K562 (cell line): ENCODE measurements around the gene UNC80. TPM values are rescaled to one million over a fixed set of nuclear protein-coding genes. Genes with fewer than 3 reads are reported as not detected.

Experiments
- ATAC-seq: fragments of 200-7000 bp; cut with Tn5 transposase; 3 replicates; pipeline ENCODE4 v1.9.1; 2020; ENCODE audit warnings: moderate library complexity
- BruUV-seq: library from RNA; stranded (reverse); fragments of 400-500 nt; replicated peaks from 2 replicates; lab custom pipeline; 2021; lab: Mats Ljungman, UMichigan
- CTCF ChIA-PET: fragments of 300-600 bp; formaldehyde crosslinking; extraction: SDS; loops from one replicate; lab custom pipeline; 2021; ENCODE audit warnings: low intra/inter-chr PET ratio; lab: Yijun Ruan, JAX
- POLR2A ChIA-PET: fragments of 300-600, 350-650 bp; sonication (Branson Sonifier 250); formaldehyde crosslinking; extraction: SDS; loops from one replicate; lab custom pipeline; 2021; ENCODE audit warnings: antibody characterized with exemption, inconsistent platforms; lab: Yijun Ruan, JAX
- DNase-seq, 4 experiments: peaks; one replicate each; pipeline versions ENCODE4 v3.0.0 to v3.0.0-alpha.2; 2011 to 2018; ENCODE audit warnings: low spot score in 3 of 4, mixed read lengths in 3 of 4; ENCODE audit errors: extremely low read depth in 1 of 4
- FAIRE-seq: peaks from 2 replicates; lab custom pipeline; 2011; peaks lifted over from hg19 to GRCh38; lab: Jason Lieb, UNC
- H2AFZ ChIP-seq: 2 replicates; pipeline ENCODE4 v1.6.0; 2011; ENCODE audit warnings: low read depth, low read length, control low read depth, inconsistent platforms
- H3K27ac ChIP-seq: fragments of 200-600 bp; 3 replicates; pipeline ENCODE4 v1.8.0; 2011; ENCODE audit warnings: low read depth, mild to moderate bottlenecking, control low read depth, inconsistent platforms, low read length, moderate library complexity, mixed read lengths; ENCODE audit errors: extremely low read depth
- H3K27me3 ChIP-seq, 2 experiments: fragments of 300-600 bp in 1 of 2; 2 replicates in 1 of 2; 3 replicates in 1 of 2; pipeline versions ENCODE4 v1.6.0 to v1.8.0; 2011; ENCODE audit warnings: inconsistent platforms in 2 of 2, low read length in 2 of 2, mild to moderate bottlenecking in 1 of 2, mixed read lengths in 1 of 2, moderate library complexity in 1 of 2; ENCODE audit not compliant: control insufficient read depth in 2 of 2, insufficient read depth in 2 of 2
- H3K36me3 ChIP-seq: fragments of 300-600 bp; 3 replicates; pipeline ENCODE4 v1.8.0; 2011; ENCODE audit warnings: mild to moderate bottlenecking, low read length, inconsistent platforms; ENCODE audit not compliant: control insufficient read depth, insufficient read depth
- H3K4me1 ChIP-seq, 2 experiments: fragments of 200-600 bp in 1 of 2; replicated peaks in 1 of 2; 2 replicates in 1 of 2; 3 replicates in 1 of 2; pipeline versions ENCODE4 v1.5.1 to v1.8.0; 2011; ENCODE audit warnings: inconsistent platforms in 2 of 2, low read length in 2 of 2, mild to moderate bottlenecking in 1 of 2, mixed read lengths in 1 of 2, moderate library complexity in 1 of 2; ENCODE audit not compliant: control insufficient read depth in 2 of 2, insufficient read depth in 2 of 2
- H3K4me2 ChIP-seq: 2 replicates; pipeline ENCODE4 v1.6.1; 2011; ENCODE audit warnings: low read length, control low read depth, inconsistent platforms, mixed read lengths; ENCODE audit not compliant: insufficient read depth
- H3K4me3 ChIP-seq: fragments of 200-600 bp; sonication (generic), shearing (Covaris generic); 2 replicates; pipeline ENCODE4 v1.5.1; 2016; ENCODE audit warnings: control low read depth, inconsistent platforms
- H3K79me2 ChIP-seq: fragments of 200-600 bp; 3 replicates; pipeline ENCODE4 v1.8.0; 2011; ENCODE audit warnings: low read length, inconsistent platforms; ENCODE audit not compliant: control insufficient read depth, insufficient read depth
- H3K9ac ChIP-seq, 2 experiments: 2 replicates each; pipeline versions ENCODE4 v1.6.0 to v1.6.1; 2011; ENCODE audit warnings: low read depth in 2 of 2, low read length in 2 of 2, control low read depth in 1 of 2, inconsistent platforms in 1 of 2, mild to moderate bottlenecking in 1 of 2, mixed read lengths in 1 of 2; ENCODE audit not compliant: insufficient read depth in 1 of 2
- H3K9me1 ChIP-seq: one replicate; pipeline ENCODE4 v1.6.0; 2011; ENCODE audit warnings: inconsistent platforms, mild to moderate bottlenecking, low read length, moderate library complexity; ENCODE audit not compliant: control insufficient read depth, insufficient read depth
- H3K9me3 ChIP-seq: replicated peaks from 2 replicates; pipeline ENCODE4 v1.5.1; 2011; ENCODE audit warnings: low read depth, low read length, inconsistent platforms; ENCODE audit not compliant: control insufficient read depth, insufficient read depth
- H4K20me1 ChIP-seq: replicated peaks from 2 replicates; pipeline ENCODE4 v1.6.1; 2011; ENCODE audit warnings: low read length, inconsistent platforms, mixed read lengths; ENCODE audit not compliant: control insufficient read depth, insufficient read depth
- CEBPB ChIP-seq: fragments of 450-650 bp; IDR thresholded peaks from 2 replicates; pipeline ENCODE4 v1.6.1; 2016; ENCODE audit warnings: missing genetic modification characterization, missing compliant biosample characterization
- CEBPG ChIP-seq, 3 experiments: fragments of 200-800 bp in 1 of 3; sonication (Bioruptor generic) in 1 of 3; sonication (generic) in 1 of 3; formaldehyde crosslinking in 1 of 3; IDR thresholded peaks in 2 of 3; conservative IDR thresholded peaks in 1 of 3; 2 replicates each; pipeline versions ENCODE4 v1.6.1 to v1.8.0; 2016 to 2022; ENCODE audit warnings: missing compliant biosample characterization in 2 of 3, missing genetic modification characterization in 2 of 3, mild to moderate bottlenecking in 1 of 3, missing genetic modification reagents in 1 of 3
- CHD2 ChIP-seq: IDR thresholded peaks from 2 replicates; pipeline ENCODE4 v1.6.1; 2011; ENCODE audit warnings: low read depth, low read length
- ZNF175 ChIP-seq: fragments of 200-800 bp; sonication (Bioruptor generic); IDR thresholded peaks from 2 replicates; pipeline ENCODE4 v1.6.1; 2016; ENCODE audit warnings: low read depth, mild to moderate bottlenecking, missing genetic modification characterization, missing compliant biosample characterization
- ZNF224 ChIP-seq: sonication (generic); formaldehyde crosslinking; IDR thresholded peaks from 2 replicates; pipeline ENCODE4 v1.8.0; 2022; ENCODE audit warnings: mild to moderate bottlenecking, missing genetic modification reagents
- ZNF717 ChIP-seq: fragments of 250-450 bp; sonication (Bioruptor Pico); IDR thresholded peaks from 2 replicates; pipeline ENCODE4 v1.5.0; 2021
- WGBS: fragments of 100-300 bp; shearing (Covaris generic); methylation state at CpG from one replicate; pipeline ENCODE4 v1.1.6; 2016; ENCODE audit warnings: low coverage, mixed read lengths; ENCODE audit not compliant: insufficient coverage; ENCODE audit errors: missing lambda C conversion rate; 5-methylcytosine and 5-hydroxymethylcytosine counted together
- in situ Hi-C: fragments of 300-500 bp; cut with MboI; formaldehyde crosslinking; loops from 4 replicates; pipeline ENCODE4 v1.15.0; 2018; ENCODE audit warnings: inconsistent platforms, mixed read lengths
- intact Hi-C: fragments of 100-400 bp; cut with micrococcal nuclease; formaldehyde crosslinking; loops from 2 replicates; pipeline ENCODE4 v1.14.2; 2022
- polyA plus RNA-seq, 8 experiments: library from polyadenylated mRNA; depleted of rRNA in 4 of 8; stranded (reverse) in 5 of 8; unstranded in 3 of 8; fragments of >200 nt; fragmentation: Nextera tagmentation in 2 of 8; fragmentation: Illumina TruSeq in 1 of 8; extraction: Ambion mirVana in 2 of 8; extraction: Trizol in 1 of 8; gene quantifications; 2 replicates each; pipeline versions ENCODE4 v1.2.1 to v1.2.3, GENCODE V29; 2011 to 2014; ENCODE audit warnings: inconsistent platforms in 1 of 8, missing spikeins in 1 of 8
- total RNA-seq, 7 experiments: library from RNA; depleted of rRNA in 6 of 7; stranded (reverse); fragments of >200 nt in 6 of 7; fragmentation: Illumina TruSeq in 2 of 7; extraction: Trizol in 2 of 7; gene quantifications; 2 replicates each; pipeline versions ENCODE4 v1.2.1 to v1.2.3, GENCODE V29; 2011 to 2021; ENCODE audit warnings: low replicate concordance in 1 of 7

Gene UNC80
- total and polyA plus RNA-seq, 9 of the 15 experiments (the other 6 are each of a cell fraction or from before 2014, with no cell fraction given): under 0.01 to 0.04 (median 0.01) TPM; not detected in 5

DNA sequence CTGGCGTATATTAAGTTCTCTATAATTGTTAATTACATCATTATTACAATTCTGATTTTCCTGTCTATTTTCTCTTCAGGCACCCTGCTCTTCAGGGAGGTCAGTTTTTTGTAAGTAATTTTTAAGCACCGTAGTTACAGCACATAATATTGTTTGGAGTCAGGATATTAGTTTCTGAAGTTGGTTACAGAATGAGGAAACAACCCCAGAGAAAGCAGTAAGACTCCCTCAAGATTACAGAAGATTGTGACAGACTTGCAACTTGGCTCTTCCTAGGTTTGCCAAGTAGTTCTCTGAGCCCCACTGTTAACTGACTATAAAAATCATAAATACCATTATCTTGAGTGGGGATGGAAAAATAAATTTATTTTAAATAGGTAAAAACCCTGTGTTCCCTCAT, 231.7 kb downstream of the UNC80 start:
- peak overlapping the region; percentile 95 for H3K4me2 ChIP-seq
- ChIA-PET POLR2A (interaction anchor here (1.0 kb wide), 1 partner anchor 9 kb away, joined by 3 read pairs; no protein-coding TSS in a partner anchor), CTCF (no interaction called here)
- TF ChIP-seq ZNF717 (CRISPR knock-in tag) (no peak), CHD2 (no peak), ZNF175 (no peak), CEBPG (CRISPR knock-in tag; IDR thresholded peaks at IDR 0.05) (no peak), CEBPG (tag; conservative IDR thresholded peaks at IDR 0.05 in 1 of 2, IDR thresholded peaks at IDR 0.05 in 1 of 2) (peak; percentile 6 to 27; a peak in 1 of 4 replicates), CEBPB (tag) (0 out of 2 replicates have a peak, but pooled peaks have one; percentile 27), ZNF224 (no peak)
- H3K4me3 ChIP-seq: peak overlapping the region; percentile 74
- H3K27me3 ChIP-seq: no peaks in the 10 kb centered on the region
- H4K20me1 ChIP-seq: no peaks in the 10 kb centered on the region
- H2AFZ ChIP-seq: no peak overlapping the region
- peaks cover 60% of the 10 kb centered on the region for H3K79me2 ChIP-seq
- intact Hi-C loops: no loop called here
- H3K9ac ChIP-seq: peak overlapping the region; percentile 87 to 97
- peak overlapping the region; percentile 76 for H3K27ac ChIP-seq
- H3K9me3 ChIP-seq: no peaks in the 10 kb centered on the region
- 0 out of 3 replicates have a peak, but pooled peaks have one; percentile 11 for ATAC-seq
- H3K9me1 ChIP-seq: no peaks in the 10 kb centered on the region
- 0% methylated on average over 2 of the region's 2 CpGs for WGBS
- no peak for DNase-seq
- FAIRE-seq: peak; percentile 32
- H3K36me3 ChIP-seq: peaks cover 44% of the 10 kb centered on the region
- in situ Hi-C loops: loop anchor here (25.0 kb wide), 1 partner anchor 459 kb away; no protein-coding TSS in a partner anchor
- peaks cover 6 to 18% of the 10 kb centered on the region in 2 experiments; a peak in 4 of 5 replicates for H3K4me1 ChIP-seq
- BruUV-seq: no TSS peak
